ENCODE measurements around the gene ADGRG2. TPM values are rescaled to one million over a fixed set of nuclear protein-coding genes. Genes with fewer than 3 reads are reported as not detected.

ADGRG2 gene
- total and polyA plus RNA-seq, 2 of the 13 experiments (the other 11 are each of a cell fraction or from before 2014, with no cell fraction given): not detected

GRCh38 chrX:18970465-18970864, 151.8 kb downstream of the ADGRG2 start (continued):
- TF ChIP-seq ZNF616 (CRISPR knock-in tag; IDR thresholded peaks at IDR 0.05; ENCODE audit: low read depth): no peak

- Histone ChIP-seq H2AFZ (ENCODE audit: low read length) (no peak overlapping the region), H3K4me1 (ENCODE audit: insufficient read depth, low read length) (no peaks in the 10 kb centered on the region), H3K9me3 (ENCODE audit: low read length) (no peaks in the 10 kb centered on the region), H3K4me3 (replicated peaks in 1 of 3; ENCODE audit: insufficient read depth in 1 of 3, low read depth in 2 of 3, low read length in 3 of 3) (no peak overlapping the region), H3K9ac (ENCODE audit: insufficient read depth, low read depth, low read length) (no peak overlapping the region), H3K36me3 (replicated peaks in 1 of 2; ENCODE audit: control insufficient read depth in 1 of 2, insufficient read depth in 2 of 2, low read length in 2 of 2) (peaks cover 1 to 5% of the 10 kb centered on the region in 2 experiments; a peak in 2 of 5 replicates), H3K4me2 (ENCODE audit: low read depth, low read length) (no peak overlapping the region), H3K79me2 (ENCODE audit: insufficient read depth, low read length) (peaks cover 60% of the 10 kb centered on the region), H3K27me3 (ENCODE audit: control insufficient read depth in 1 of 2, insufficient read depth in 2 of 2, low read length in 2 of 2) (no peaks in the 10 kb centered on the region), H3K27ac (ENCODE audit: extremely low read length, insufficient read depth, low read length) (no peak overlapping the region), H4K20me1 (ENCODE audit: insufficient read depth, low read length) (peaks cover 20% of the 10 kb centered on the region; the same call in 1 of the 2 replicates)
- TF ChIP-seq FOXO4 (CRISPR knock-in tag; conservative IDR thresholded peaks at IDR 0.05): no peak
- TF ChIP-seq ZNF724P (CRISPR knock-in tag; IDR thresholded peaks at IDR 0.05; ENCODE audit: borderline replicate concordance): no peak
- TF ChIP-seq, protein P1, sequence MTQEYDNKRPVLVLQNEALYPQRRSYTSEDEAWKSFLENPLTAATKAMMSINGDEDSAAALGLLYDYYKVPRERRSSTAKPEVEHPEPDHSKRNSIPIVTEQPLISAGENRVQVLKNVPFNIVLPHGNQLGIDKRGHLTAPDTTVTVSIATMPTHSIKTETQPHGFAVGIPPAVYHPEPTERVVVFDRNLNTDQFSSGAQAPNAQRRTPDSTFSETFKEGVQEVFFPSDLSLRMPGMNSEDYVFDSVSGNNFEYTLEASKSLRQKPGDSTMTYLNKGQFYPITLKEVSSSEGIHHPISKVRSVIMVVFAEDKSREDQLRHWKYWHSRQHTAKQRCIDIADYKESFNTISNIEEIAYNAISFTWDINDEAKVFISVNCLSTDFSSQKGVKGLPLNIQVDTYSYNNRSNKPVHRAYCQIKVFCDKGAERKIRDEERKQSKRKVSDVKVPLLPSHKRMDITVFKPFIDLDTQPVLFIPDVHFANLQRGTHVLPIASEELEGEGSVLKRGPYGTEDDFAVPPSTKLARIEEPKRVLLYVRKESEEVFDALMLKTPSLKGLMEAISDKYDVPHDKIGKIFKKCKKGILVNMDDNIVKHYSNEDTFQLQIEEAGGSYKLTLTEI (CRISPR knock-in tag; conservative IDR thresholded peaks at IDR 0.05): no peak
- no peak for TF ChIP-seq BCL3 (CRISPR knock-in tag; IDR thresholded peaks at IDR 0.05)
- TF ChIP-seq SNAI1 (CRISPR knock-in tag; IDR thresholded peaks at IDR 0.05; ENCODE audit: borderline replicate concordance): no peak
- TF ChIP-seq ATF1 (CRISPR knock-in tag; IDR thresholded peaks at IDR 0.05): no peak
- no peak for TF ChIP-seq POGK (CRISPR knock-in tag; conservative IDR thresholded peaks at IDR 0.05)
- TF ChIP-seq HOXA9 (CRISPR knock-in tag; IDR thresholded peaks at IDR 0.05; ENCODE audit: borderline replicate concordance): no peak
- DNase-seq (ENCODE audit: low spot score) (no peak), ATAC-seq (no peak), FAIRE-seq (no peak)
- 91% methylated on average over 5 of the region's 5 CpGs for WGBS (ENCODE audit: low lambda C conversion rate)
- intact Hi-C loops (cut with micrococcal nuclease; ENCODE audit: unreplicated experiment): no loop called here
- ChIA-PET CTCF (ENCODE audit: low intra/inter-chr PET ratio, low total read pairs) (no interaction called here), POLR2A (no interaction called here)
- in situ Hi-C loops (cut with HindIII; ENCODE audit: extremely low pct_ligation_motif_present, low pct_unique_long_range_greater_than_20kb): no loop called here
- no TSS peak for BruUV-seq (replicated peaks)
These were observed 155.6 kb downstream of the ADGRG2 start for GRCh38 chrX:18966624-18967023.

Measured in HepG2 (cell line).